ENCODE data around the gene SULT1A2. TPM values are rescaled to one million over a fixed set of nuclear protein-coding genes. Genes with fewer than 3 reads are reported as not detected.
A peak's percentile ranks its signal among the peaks of the same experiment; 100 is the strongest.
"Not testable (repeated sequence)": the region's sequence is repeated elsewhere in the genome, so short reads cannot be mapped to it uniquely, and the experiment has no call there.

SULT1A2 gene
- total RNA-seq, 4 donors from 2014 or later = 2.4 to 11.8 (median 6.1) TPM; not detected in 1

GRCh38 chr16:28602529-28602928 is 5.7 kb upstream of the SULT1A2 start:
- Histone ChIP-seq H3K27ac (no peak overlapping the region), H3K36me3 (peaks cover 0 to 42% (median 0%) of the 10 kb centered on the region in 3 donors), H3K4me1 (peaks cover 0 to 4% (median under 1%) of the 10 kb centered on the region in 4 donors), H3K4me3 (no peak overlapping the region), H3K9me3 (no peaks in the 10 kb centered on the region), H3K27me3 (peaks cover 0 to 31% of the 10 kb centered on the region in 2 donors)
- TF ChIP-seq, protein P1, sequence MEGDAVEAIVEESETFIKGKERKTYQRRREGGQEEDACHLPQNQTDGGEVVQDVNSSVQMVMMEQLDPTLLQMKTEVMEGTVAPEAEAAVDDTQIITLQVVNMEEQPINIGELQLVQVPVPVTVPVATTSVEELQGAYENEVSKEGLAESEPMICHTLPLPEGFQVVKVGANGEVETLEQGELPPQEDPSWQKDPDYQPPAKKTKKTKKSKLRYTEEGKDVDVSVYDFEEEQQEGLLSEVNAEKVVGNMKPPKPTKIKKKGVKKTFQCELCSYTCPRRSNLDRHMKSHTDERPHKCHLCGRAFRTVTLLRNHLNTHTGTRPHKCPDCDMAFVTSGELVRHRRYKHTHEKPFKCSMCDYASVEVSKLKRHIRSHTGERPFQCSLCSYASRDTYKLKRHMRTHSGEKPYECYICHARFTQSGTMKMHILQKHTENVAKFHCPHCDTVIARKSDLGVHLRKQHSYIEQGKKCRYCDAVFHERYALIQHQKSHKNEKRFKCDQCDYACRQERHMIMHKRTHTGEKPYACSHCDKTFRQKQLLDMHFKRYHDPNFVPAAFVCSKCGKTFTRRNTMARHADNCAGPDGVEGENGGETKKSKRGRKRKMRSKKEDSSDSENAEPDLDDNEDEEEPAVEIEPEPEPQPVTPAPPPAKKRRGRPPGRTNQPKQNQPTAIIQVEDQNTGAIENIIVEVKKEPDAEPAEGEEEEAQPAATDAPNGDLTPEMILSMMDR (IDR thresholded peaks at IDR 0.05) = no peak
- TF ChIP-seq POLR2A (IDR thresholded peaks at IDR 0.05) = no peak
- TF ChIP-seq EP300 (IDR thresholded peaks at IDR 0.05) = no peak
- WGBS, 2 donors = 68 to 79% methylated on average over 4 to 6 of the region's 6 CpGs
- DNase-seq (ENCODE audit: low spot score in 2 of 2) = no peak

- H3K27me3 ChIP-seq = peaks cover 0 to 31% of the 10 kb centered on the region in 2 donors
- H3K9me3 ChIP-seq; H3K27ac ChIP-seq; H3K4me1 ChIP-seq; H3K4me3 ChIP-seq; DNase-seq (ENCODE audit: low spot score in 2 of 2): not testable (repeated sequence)
- 87% methylated on average over 8 of the region's 10 CpGs; no CpG with 5 or more reads in 1 of the 2 donors for WGBS, 2 donors
- H3K36me3 ChIP-seq = peaks cover 0 to 38% (median 0%) of the 10 kb centered on the region in 3 donors
Observed at GRCh38 chr16:28602062-28602461, 5.2 kb upstream of the SULT1A2 start.

DNA sequence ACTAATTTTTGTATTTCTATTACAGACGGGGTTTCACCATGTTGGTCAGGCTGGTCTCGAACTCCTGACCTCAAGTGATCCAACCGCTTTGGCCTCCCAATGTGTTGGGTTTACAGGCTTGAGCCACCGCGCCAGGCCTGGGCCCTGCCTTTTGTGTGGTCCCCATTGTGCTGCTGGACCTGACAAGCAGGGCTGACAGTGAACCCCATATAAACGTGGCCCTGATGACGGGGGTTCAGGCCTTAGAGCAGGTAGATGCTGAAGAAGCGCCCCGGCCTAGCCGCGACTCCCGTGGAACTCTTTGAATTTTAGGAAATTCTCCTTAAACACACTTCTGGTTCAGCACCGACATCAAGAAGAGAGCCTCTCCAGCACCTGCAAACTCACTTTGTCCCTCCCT is 4.7 kb upstream of the SULT1A2 start:
- peaks cover 0 to 31% of the 10 kb centered on the region in 2 donors for H3K27me3 ChIP-seq
- H3K4me1 ChIP-seq = peaks cover 0 to 11% (median 2%) of the 10 kb centered on the region in 4 donors
- not testable (repeated sequence) for H3K4me3 ChIP-seq; DNase-seq (ENCODE audit: low spot score in 2 of 2); H3K9me3 ChIP-seq; H3K27ac ChIP-seq
- peaks cover 0 to 33% (median 0%) of the 10 kb centered on the region in 3 donors for H3K36me3 ChIP-seq
- WGBS, 2 donors = 91 to 92% methylated on average over 10 to 13 of the region's 13 CpGs

DNA sequence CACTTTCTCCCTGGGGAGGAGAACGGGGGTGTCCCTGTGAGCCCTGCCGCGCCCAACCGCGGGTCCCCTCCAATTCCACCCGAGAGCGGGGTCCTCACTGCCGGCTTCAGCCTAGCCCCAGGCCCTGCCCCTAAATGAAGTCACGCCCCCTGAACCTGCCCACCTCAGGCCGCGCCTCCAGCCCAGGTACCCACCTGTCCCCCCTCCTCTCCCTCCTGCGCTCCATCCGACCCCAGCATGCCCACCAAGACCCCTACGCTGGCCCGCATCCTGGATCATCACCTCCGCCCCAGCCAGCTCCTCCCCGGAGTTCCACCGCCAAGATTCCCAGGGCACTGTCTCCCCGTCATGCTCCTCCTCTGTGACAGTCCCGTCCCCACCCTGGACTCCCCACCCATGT is 4.1 kb upstream of the SULT1A2 start:
- DNase-seq (ENCODE audit: low spot score in 2 of 2); H3K27ac ChIP-seq; H3K9me3 ChIP-seq; H3K4me3 ChIP-seq: not testable (repeated sequence)
- WGBS, 2 donors = 40 to 57% methylated on average over 8 to 14 of the region's 20 CpGs
- H3K36me3 ChIP-seq = peaks cover 0 to 27% (median 0%) of the 10 kb centered on the region in 3 donors
- peaks cover 0 to 15% (median 2%) of the 10 kb centered on the region in 4 donors for H3K4me1 ChIP-seq
- peaks cover 0 to 31% of the 10 kb centered on the region in 2 donors for H3K27me3 ChIP-seq

- Histone ChIP-seq H3K36me3 (peaks cover 0 to 13% (median 0%) of the 10 kb centered on the region in 3 donors), H3K4me1 (peaks cover 0 to 15% (median 2%) of the 10 kb centered on the region in 4 donors), H3K27me3 (peaks cover 0 to 31% of the 10 kb centered on the region in 2 donors)
- WGBS, 2 donors = no CpG with 5 or more reads among the region's 17 CpGs
- H3K4me3 ChIP-seq; DNase-seq (ENCODE audit: low spot score in 2 of 2); H3K9me3 ChIP-seq; H3K27ac ChIP-seq: not testable (repeated sequence)
Observed at GRCh38 chr16:28599377-28600285, 2.8 kb upstream of the SULT1A2 start.

GRCh38 chr16:28597692-28598261 is 927 bp upstream of the SULT1A2 start:
- H3K9me3 ChIP-seq = no peaks in the 10 kb centered on the region
- H3K27me3 ChIP-seq = peaks cover 0 to 15% of the 10 kb centered on the region in 2 donors
- H3K4me3 ChIP-seq = no peak overlapping the region
- 62 to 65% methylated on average over 9 of the region's 9 CpGs for WGBS, 2 donors
- H3K27ac ChIP-seq = peak overlapping the region in 1 of 4 donors; percentile 26
- DNase-seq (ENCODE audit: low spot score in 2 of 2) = no peak
- peaks cover 0 to 15% (median 2%) of the 10 kb centered on the region in 4 donors for H3K4me1 ChIP-seq
- peaks cover 0 to 5% (median 0%) of the 10 kb centered on the region in 3 donors for H3K36me3 ChIP-seq
- no peak for TF ChIP-seq POLR2A (IDR thresholded peaks at IDR 0.05)
- no peak for TF ChIP-seq EP300 (IDR thresholded peaks at IDR 0.05)
- TF ChIP-seq, protein P1 (IDR thresholded peaks at IDR 0.05) = no peak

DNA sequence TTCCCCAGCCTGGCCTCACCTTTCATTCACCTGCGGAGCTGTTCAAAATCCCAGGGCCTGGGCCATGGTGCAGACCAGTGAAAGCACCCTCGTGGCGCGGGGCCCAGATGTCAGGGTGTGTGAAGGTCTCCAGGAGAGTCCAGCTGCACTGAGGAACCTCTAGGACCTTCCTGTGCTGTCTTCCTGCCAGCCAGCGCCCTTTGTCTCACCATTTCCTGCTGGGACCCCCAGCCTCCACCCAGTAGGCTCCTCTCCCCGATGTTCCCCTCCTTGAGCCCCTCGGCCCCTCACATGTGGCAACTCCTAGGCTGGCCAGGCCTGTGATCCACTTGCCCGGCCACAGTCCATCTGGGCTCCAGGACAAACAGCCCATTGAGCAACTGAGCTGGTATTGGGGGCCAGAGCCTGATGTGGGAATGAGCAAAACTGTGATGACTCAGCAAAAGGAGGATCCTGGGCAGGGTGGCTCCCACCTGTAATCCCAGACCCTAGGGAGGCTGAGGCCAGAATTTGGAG is 677 bp downstream of the SULT1A2 start:
- no peak overlapping the region for H3K4me3 ChIP-seq
- WGBS, 2 donors = 55 to 57% methylated on average over 4 to 8 of the region's 8 CpGs
- H3K36me3 ChIP-seq = peaks cover 0 to 21% (median 0%) of the 10 kb centered on the region in 3 donors
- H3K27ac ChIP-seq = peak overlapping the region in 1 of 4 donors; percentile 10
- TF ChIP-seq POLR2A (IDR thresholded peaks at IDR 0.05) (no peak), EP300 (IDR thresholded peaks at IDR 0.05) (no peak)
- TF ChIP-seq, protein P1 (IDR thresholded peaks at IDR 0.05) = no peak
- H3K4me1 ChIP-seq = peaks cover 0 to 15% (median 2%) of the 10 kb centered on the region in 4 donors
- peaks cover 0 to 3% of the 10 kb centered on the region in 2 donors for H3K27me3 ChIP-seq
- H3K9me3 ChIP-seq = no peaks in the 10 kb centered on the region
- no peak for DNase-seq (ENCODE audit: low spot score in 2 of 2)

- 92 to 95% methylated on average over 4 to 6 of the region's 6 CpGs for WGBS, 2 donors
- not testable (repeated sequence) for DNase-seq (ENCODE audit: low spot score in 2 of 2); H3K9me3 ChIP-seq; H3K27ac ChIP-seq; H3K27me3 ChIP-seq; H3K4me3 ChIP-seq
- Histone ChIP-seq H3K36me3 (peaks cover 0 to 28% (median 2%) of the 10 kb centered on the region in 3 donors), H3K4me1 (peaks cover 0 to 15% (median 2%) of the 10 kb centered on the region in 4 donors)
Observed at GRCh38 chr16:28595451-28595850, 1.4 kb downstream of the SULT1A2 start.

All from tibial nerve (tissue), 4 donors.